ENCODE measurements around the gene CPTP.

DNA sequence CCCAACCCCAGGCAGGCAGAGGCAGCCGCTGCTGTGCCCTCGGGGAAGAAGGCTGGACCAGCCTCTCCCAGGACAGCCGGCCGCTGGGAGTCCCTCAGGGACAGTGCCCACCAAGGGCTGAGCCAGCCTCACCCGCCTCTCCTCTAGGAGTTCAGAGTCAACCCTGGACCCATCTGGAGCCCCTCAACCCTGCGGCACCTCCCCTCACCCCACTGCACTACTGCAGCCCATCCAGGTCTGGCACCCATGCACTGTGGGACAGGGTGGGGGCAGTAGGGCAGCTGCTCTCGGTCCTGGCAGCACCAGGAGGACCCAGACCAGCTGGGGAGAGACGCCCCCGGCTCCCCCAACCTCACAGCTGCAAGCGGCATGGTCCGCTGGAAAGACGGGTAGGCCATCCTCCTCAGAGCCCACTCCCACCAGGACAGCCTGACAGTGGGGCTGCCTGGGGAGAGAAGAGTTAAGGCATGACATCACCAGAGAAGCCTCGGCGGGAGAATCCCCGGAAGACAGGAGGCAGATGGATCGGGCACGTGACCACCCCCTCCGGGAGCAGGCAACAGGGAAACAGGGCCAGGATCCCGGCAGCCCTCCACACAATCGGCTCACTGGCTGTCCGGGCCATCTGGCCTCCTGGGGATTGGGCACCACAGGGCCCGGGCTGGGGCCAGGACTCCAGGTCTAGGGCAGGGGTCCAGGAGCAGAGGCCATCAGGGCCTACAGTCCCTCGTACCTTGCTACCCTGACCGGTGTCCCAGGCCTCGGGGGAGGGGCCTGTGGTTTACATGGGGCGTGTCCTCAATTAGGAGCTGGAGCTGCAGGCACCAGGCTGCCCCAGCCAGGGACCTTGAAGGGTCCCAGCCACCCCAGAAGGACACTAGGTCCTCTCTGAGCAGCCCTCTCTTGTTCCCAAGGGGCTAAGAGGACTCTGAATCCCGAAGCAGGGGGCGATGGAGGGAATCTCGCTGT, 20.0 kb upstream of the CPTP start:
- no peak for TF ChIP-seq CTCF (IDR thresholded peaks at IDR 0.05)
- TF ChIP-seq POLR2AphosphoS5 (IDR thresholded peaks at IDR 0.05): peak in 2 of 3 donors; percentile 1 to 46
